ENCODE data around the gene USH2A.
"Not testable (repeated sequence)": the region's sequence is repeated elsewhere in the genome, so short reads cannot be mapped to it uniquely, and the experiment has no call there.

USH2A gene

GRCh38 chr1:216046336-216046735, 376.9 kb downstream of the USH2A start:
- DNase-seq (ENCODE audit: low read depth in 3 of 3), result no peak

GRCh38 chr1:216045400-216045799, 377.8 kb downstream of the USH2A start:
- DNase-seq (ENCODE audit: low read depth in 3 of 3), result no peak

- DNase-seq (ENCODE audit: low read depth in 3 of 3), result no peak
Measured at GRCh38 chr1:216044538-216044937, 378.7 kb downstream of the USH2A start.

GRCh38 chr1:216034506-216034905, 388.7 kb downstream of the USH2A start:
- no peak for DNase-seq (ENCODE audit: low read depth in 3 of 3)

GRCh38 chr1:216032961-216033614, 390.2 kb downstream of the USH2A start:
- DNase-seq (ENCODE audit: low read depth in 3 of 3), result no peak

GRCh38 chr1:216032284-216032683, 391.0 kb downstream of the USH2A start:
- no peak for DNase-seq (ENCODE audit: low read depth in 3 of 3)

GRCh38 chr1:216028631-216029030, 394.6 kb downstream of the USH2A start:
- no peak for DNase-seq (ENCODE audit: low read depth in 3 of 3)

GRCh38 chr1:216024546-216024945, 398.7 kb downstream of the USH2A start:
- DNase-seq (ENCODE audit: low read depth in 3 of 3), result no peak

GRCh38 chr1:216020743-216021345, 402.4 kb downstream of the USH2A start:
- DNase-seq (ENCODE audit: low read depth in 3 of 3), result no peak

GRCh38 chr1:216015116-216015515, 408.1 kb downstream of the USH2A start:
- DNase-seq (ENCODE audit: low read depth in 3 of 3), result no peak

- no peak for DNase-seq (ENCODE audit: low read depth in 3 of 3)
Measured at GRCh38 chr1:216014086-216014485, 409.2 kb downstream of the USH2A start.

- DNase-seq (ENCODE audit: low read depth in 3 of 3), result not testable (repeated sequence)
Measured at GRCh38 chr1:216009456-216009855, 413.8 kb downstream of the USH2A start.

GRCh38 chr1:216005916-216006315, 417.3 kb downstream of the USH2A start:
- no peak for DNase-seq (ENCODE audit: low read depth in 3 of 3)

- no peak for DNase-seq (ENCODE audit: low read depth in 3 of 3)
Measured at GRCh38 chr1:215992620-215993019, 430.6 kb downstream of the USH2A start.

- no peak for DNase-seq (ENCODE audit: low read depth in 3 of 3)
Measured at GRCh38 chr1:215987092-215987875, 436.0 kb downstream of the USH2A start.

GRCh38 chr1:215986401-215986800, 436.8 kb downstream of the USH2A start:
- DNase-seq (ENCODE audit: low read depth in 3 of 3), result no peak

GRCh38 chr1:215983680-215984079, 439.6 kb downstream of the USH2A start:
- no peak for DNase-seq (ENCODE audit: low read depth in 3 of 3)

GRCh38 chr1:215971793-215972441, 451.3 kb downstream of the USH2A start:
- no peak for DNase-seq (ENCODE audit: low read depth in 3 of 3)

- no peak for DNase-seq (ENCODE audit: low read depth in 3 of 3)
Measured at GRCh38 chr1:215970406-215970805, 452.8 kb downstream of the USH2A start.

GRCh38 chr1:215963621-215964020, 459.6 kb downstream of the USH2A start:
- DNase-seq (ENCODE audit: low read depth in 3 of 3), result no peak

- no peak for DNase-seq (ENCODE audit: low read depth in 3 of 3)
Measured at GRCh38 chr1:215963040-215963439, 460.2 kb downstream of the USH2A start.

- no peak for DNase-seq (ENCODE audit: low read depth in 3 of 3)
Measured at GRCh38 chr1:215958841-215959240, 464.4 kb downstream of the USH2A start.
